HepG2 (cell line): ENCODE data around the gene PPP1R12C. TPM values are rescaled to one million over a fixed set of nuclear protein-coding genes. Genes with fewer than 3 reads are reported as not detected.

ENCODE experiments used
- EP300 ChIP-seq, 3 experiments: sonication (generic) in 1 of 3; formaldehyde crosslinking in 1 of 3; IDR thresholded peaks; 2 replicates each; pipeline versions ENCODE4 v1.5.1 to v1.6.1; 2011 to 2020; ENCODE audit warnings: low read depth in 2 of 3, low read length in 2 of 3, borderline replicate concordance in 1 of 3, improper control_type of control experiment in 1 of 3, mild to moderate bottlenecking in 1 of 3, missing genetic modification reagents in 1 of 3, moderate library complexity in 1 of 3
- MAFG ChIP-seq: sonication (generic); formaldehyde crosslinking; IDR thresholded peaks from 2 replicates; pipeline ENCODE4 v1.5.1; 2020; ENCODE audit warnings: mild to moderate bottlenecking, missing genetic modification reagents
- MED13 ChIP-seq: sonication (generic); formaldehyde crosslinking; IDR thresholded peaks from 2 replicates; pipeline ENCODE4 v1.5.0; 2020; ENCODE audit warnings: missing genetic modification reagents
- NR2C2 ChIP-seq: sonication (generic); formaldehyde crosslinking; IDR thresholded peaks from 2 replicates; pipeline ENCODE4 v1.4.0; 2020; ENCODE audit warnings: missing genetic modification reagents, mild to moderate bottlenecking, moderate library complexity, borderline replicate concordance
- NR3C1 ChIP-seq: sonication (generic); formaldehyde crosslinking; IDR thresholded peaks from 2 replicates; pipeline ENCODE4 v1.4.0; 2020; ENCODE audit warnings: missing genetic modification reagents
- POLR2AphosphoS2 ChIP-seq: IDR thresholded peaks from 2 replicates; pipeline ENCODE4 v1.6.1; 2011; ENCODE audit warnings: low read depth, low read length, improper control_type of control experiment
- RFXAP ChIP-seq: sonication (generic); formaldehyde crosslinking; IDR thresholded peaks from 2 replicates; pipeline ENCODE4 v1.4.0; 2020; ENCODE audit warnings: missing genetic modification reagents, borderline replicate concordance
- SIN3B ChIP-seq: fragments of 150-350 bp; IDR thresholded peaks from 2 replicates; pipeline ENCODE4 v1.6.1; 2014; ENCODE audit warnings: low read length
- SIX1 ChIP-seq: sonication (generic); formaldehyde crosslinking; IDR thresholded peaks from 2 replicates; pipeline ENCODE4 v1.4.0; 2020; ENCODE audit warnings: missing genetic modification reagents, borderline replicate concordance
- SPEN ChIP-seq: sonication (generic); formaldehyde crosslinking; IDR thresholded peaks from 2 replicates; pipeline ENCODE4 v1.5.1; 2020; ENCODE audit warnings: low read depth, mild to moderate bottlenecking, missing genetic modification reagents
- TOPORS ChIP-seq: sonication (generic); formaldehyde crosslinking; IDR thresholded peaks from 2 replicates; pipeline ENCODE4 v1.8.0; 2023; ENCODE audit warnings: mild to moderate bottlenecking, missing genetic modification reagents
- ZBTB7A ChIP-seq: sonication (generic); formaldehyde crosslinking; IDR thresholded peaks from 2 replicates; pipeline ENCODE4 v1.8.0; 2022; ENCODE audit warnings: mild to moderate bottlenecking, missing genetic modification reagents
- ZFP37 ChIP-seq: sonication (generic); formaldehyde crosslinking; IDR thresholded peaks from 2 replicates; pipeline ENCODE4 v1.4.0; 2020; ENCODE audit warnings: missing genetic modification reagents, borderline replicate concordance
- ZNF205 ChIP-seq: IDR thresholded peaks from 2 replicates; pipeline ENCODE4 v1.6.1; 2018; ENCODE audit warnings: missing biosample characterization, missing genetic modification reagents
- ZNF317 ChIP-seq: sonication (generic); formaldehyde crosslinking; IDR thresholded peaks from 2 replicates; pipeline ENCODE4 v1.5.0; 2020; ENCODE audit warnings: mild to moderate bottlenecking, missing genetic modification reagents
- ZNF451 ChIP-seq: sonication (generic); formaldehyde crosslinking; IDR thresholded peaks from 2 replicates; pipeline ENCODE4 v1.5.0; 2020; ENCODE audit warnings: mild to moderate bottlenecking, missing genetic modification reagents
- ZNF501 ChIP-seq: sonication (generic); formaldehyde crosslinking; IDR thresholded peaks from 2 replicates; pipeline ENCODE4 v1.5.1; 2020; ENCODE audit warnings: mild to moderate bottlenecking, moderate library complexity, missing genetic modification reagents
- ZNF615 ChIP-seq: sonication (generic); formaldehyde crosslinking; IDR thresholded peaks from 2 replicates; pipeline ENCODE4 v1.5.0; 2020; ENCODE audit warnings: mild to moderate bottlenecking, missing genetic modification reagents, borderline replicate concordance
- ZNF747 ChIP-seq: sonication (generic); formaldehyde crosslinking; IDR thresholded peaks from 2 replicates; pipeline ENCODE4 v1.8.1; 2023; ENCODE audit warnings: missing genetic modification reagents, mild to moderate bottlenecking, borderline replicate concordance
- polyA plus RNA-seq, 8 experiments: library from polyadenylated mRNA; depleted of rRNA in 3 of 8; stranded (reverse) in 7 of 8; unstranded in 1 of 8; fragments of >200 nt; fragmentation: Illumina TruSeq in 4 of 8; extraction: Trizol in 4 of 8; gene quantifications; 2 replicates each; pipeline versions ENCODE4 v1.2.1 to v1.2.3, GENCODE V29; 2011 to 2016; ENCODE audit warnings: low read depth in 4 of 8, missing spikeins in 1 of 8, mixed read lengths in 1 of 8; ENCODE audit not compliant: insufficient read depth in 1 of 8
- total RNA-seq, 5 experiments: library from RNA; depleted of rRNA; stranded (reverse); fragments of >200 nt; fragmentation: Illumina TruSeq; extraction: Trizol; gene quantifications; 2 replicates each; pipeline ENCODE4 v1.2.3, GENCODE V29; 2016; ENCODE audit warnings: low read depth in 1 of 5
- TF ChIP-seq, protein P1 (sequence below): sonication (generic); formaldehyde crosslinking; IDR thresholded peaks from 2 replicates; pipeline ENCODE4 v1.5.1; 2020; ENCODE audit warnings: mild to moderate bottlenecking, missing genetic modification reagents
- TF ChIP-seq, protein P2 (sequence below): sonication (generic); formaldehyde crosslinking; IDR thresholded peaks from 2 replicates; pipeline ENCODE4 v1.4.0; 2020; ENCODE audit warnings: mild to moderate bottlenecking, low read depth, missing genetic modification reagents
- TF ChIP-seq, protein P3 (sequence below): sonication (generic); formaldehyde crosslinking; IDR thresholded peaks from 2 replicates; pipeline ENCODE4 v1.4.0; 2020; ENCODE audit warnings: missing genetic modification reagents, low read depth, mild to moderate bottlenecking, borderline replicate concordance
- TF ChIP-seq, protein P4 (sequence below): sonication (generic); formaldehyde crosslinking; IDR thresholded peaks from 2 replicates; pipeline ENCODE4 v1.4.0; 2020; ENCODE audit warnings: low read depth, mild to moderate bottlenecking, missing genetic modification reagents
- TF ChIP-seq, protein P5 (sequence below): sonication (generic); formaldehyde crosslinking; IDR thresholded peaks from 2 replicates; pipeline ENCODE4 v1.4.0; 2020; ENCODE audit warnings: missing genetic modification reagents

PPP1R12C gene
- total and polyA plus RNA-seq, 2 of the 13 experiments (the other 11 are each of a cell fraction or from before 2014, with no cell fraction given): 29.7 to 30.3 TPM

DNA sequence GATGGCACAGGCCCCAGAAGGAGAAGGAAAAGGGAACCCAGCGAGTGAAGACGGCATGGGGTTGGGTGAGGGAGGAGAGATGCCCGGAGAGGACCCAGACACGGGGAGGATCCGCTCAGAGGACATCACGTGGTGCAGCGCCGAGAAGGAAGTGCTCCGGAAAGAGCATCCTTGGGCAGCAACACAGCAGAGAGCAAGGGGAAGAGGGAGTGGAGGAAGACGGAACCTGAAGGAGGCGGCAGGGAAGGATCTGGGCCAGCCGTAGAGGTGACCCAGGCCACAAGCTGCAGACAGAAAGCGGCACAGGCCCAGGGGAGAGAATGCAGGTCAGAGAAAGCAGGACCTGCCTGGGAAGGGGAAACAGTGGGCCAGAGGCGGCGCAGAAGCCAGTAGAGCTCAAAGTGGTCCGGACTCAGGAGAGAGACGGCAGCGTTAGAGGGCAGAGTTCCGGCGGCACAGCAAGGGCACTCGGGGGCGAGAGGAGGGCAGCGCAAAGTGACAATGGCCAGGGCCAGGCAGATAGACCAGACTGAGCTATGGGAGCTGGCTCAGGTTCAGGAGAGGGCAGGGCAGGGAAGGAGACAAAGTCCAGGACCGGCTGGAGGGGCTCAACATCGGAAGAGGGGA is 1.1 kb downstream of the PPP1R12C start (continued):
- TF ChIP-seq, protein P1, sequence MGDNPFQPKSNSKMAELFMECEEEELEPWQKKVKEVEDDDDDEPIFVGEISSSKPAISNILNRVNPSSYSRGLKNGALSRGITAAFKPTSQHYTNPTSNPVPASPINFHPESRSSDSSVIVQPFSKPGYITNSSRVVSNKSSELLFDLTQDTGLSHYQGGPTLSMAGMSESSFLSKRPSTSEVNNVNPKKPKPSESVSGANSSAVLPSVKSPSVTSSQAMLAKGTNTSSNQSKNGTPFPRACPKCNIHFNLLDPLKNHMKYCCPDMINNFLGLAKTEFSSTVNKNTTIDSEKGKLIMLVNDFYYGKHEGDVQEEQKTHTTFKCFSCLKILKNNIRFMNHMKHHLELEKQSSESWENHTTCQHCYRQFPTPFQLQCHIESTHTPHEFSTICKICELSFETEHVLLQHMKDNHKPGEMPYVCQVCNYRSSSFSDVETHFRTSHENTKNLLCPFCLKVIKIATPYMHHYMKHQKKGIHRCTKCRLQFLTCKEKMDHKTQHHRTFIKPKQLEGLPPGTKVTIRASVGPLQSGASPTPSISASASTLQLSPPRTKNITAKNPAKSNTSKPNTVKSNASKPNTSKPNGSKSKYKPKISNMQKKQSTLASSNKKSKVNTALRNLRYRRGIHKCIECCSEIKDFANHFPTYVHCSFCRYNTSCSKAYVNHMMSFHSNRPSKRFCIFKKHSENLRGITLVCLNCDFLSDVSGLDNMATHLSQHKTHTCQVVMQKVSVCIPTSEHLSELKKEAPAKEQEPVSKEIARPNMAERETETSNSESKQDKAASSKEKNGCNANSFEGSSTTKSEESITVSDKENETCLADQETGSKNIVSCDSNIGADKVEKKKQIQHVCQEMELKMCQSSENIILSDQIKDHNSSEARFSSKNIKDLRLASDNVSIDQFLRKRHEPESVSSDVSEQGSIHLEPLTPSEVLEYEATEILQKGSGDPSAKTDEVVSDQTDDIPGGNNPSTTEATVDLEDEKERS: no peak
- no peak for TF ChIP-seq ZNF615 (CRISPR knock-in tag)
- TF ChIP-seq, protein P2, sequence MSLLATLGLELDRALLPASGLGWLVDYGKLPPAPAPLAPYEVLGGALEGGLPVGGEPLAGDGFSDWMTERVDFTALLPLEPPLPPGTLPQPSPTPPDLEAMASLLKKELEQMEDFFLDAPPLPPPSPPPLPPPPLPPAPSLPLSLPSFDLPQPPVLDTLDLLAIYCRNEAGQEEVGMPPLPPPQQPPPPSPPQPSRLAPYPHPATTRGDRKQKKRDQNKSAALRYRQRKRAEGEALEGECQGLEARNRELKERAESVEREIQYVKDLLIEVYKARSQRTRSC: no peak
- TF ChIP-seq NR2C2 (CRISPR knock-in tag): no peak
- TF ChIP-seq SPEN: no peak; the same call in 1 of the 2 replicates
- no peak for TF ChIP-seq ZNF451 (CRISPR knock-in tag)
- TF ChIP-seq, protein P3, sequence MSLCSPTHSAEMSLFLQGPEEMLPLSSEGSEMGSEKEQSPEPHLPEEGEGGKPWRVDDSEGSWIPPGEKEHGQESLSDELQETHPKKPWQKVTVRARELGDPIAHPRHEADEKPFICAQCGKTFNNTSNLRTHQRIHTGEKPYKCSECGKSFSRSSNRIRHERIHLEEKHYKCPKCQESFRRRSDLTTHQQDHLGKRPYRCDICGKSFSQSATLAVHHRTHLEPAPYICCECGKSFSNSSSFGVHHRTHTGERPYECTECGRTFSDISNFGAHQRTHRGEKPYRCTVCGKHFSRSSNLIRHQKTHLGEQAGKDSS (CRISPR knock-in tag): no peak
- no peak for TF ChIP-seq ZNF205 (CRISPR knock-in tag)
- TF ChIP-seq SIX1 (CRISPR knock-in tag): no peak
- TF ChIP-seq TOPORS (CRISPR knock-in tag): no peak
- TF ChIP-seq ZNF747 (CRISPR knock-in tag): no peak
- no peak for TF ChIP-seq ZBTB7A (CRISPR knock-in tag)
- no peak for TF ChIP-seq ZFP37 (CRISPR knock-in tag)
- TF ChIP-seq POLR2AphosphoS2: no peak
- TF ChIP-seq, protein P4, sequence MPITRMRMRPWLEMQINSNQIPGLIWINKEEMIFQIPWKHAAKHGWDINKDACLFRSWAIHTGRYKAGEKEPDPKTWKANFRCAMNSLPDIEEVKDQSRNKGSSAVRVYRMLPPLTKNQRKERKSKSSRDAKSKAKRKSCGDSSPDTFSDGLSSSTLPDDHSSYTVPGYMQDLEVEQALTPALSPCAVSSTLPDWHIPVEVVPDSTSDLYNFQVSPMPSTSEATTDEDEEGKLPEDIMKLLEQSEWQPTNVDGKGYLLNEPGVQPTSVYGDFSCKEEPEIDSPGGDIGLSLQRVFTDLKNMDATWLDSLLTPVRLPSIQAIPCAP (CRISPR knock-in tag): no peak
- no peak for TF ChIP-seq MAFG
- TF ChIP-seq MED13: no peak
- no peak for TF ChIP-seq SIN3B
- TF ChIP-seq, protein P5, sequence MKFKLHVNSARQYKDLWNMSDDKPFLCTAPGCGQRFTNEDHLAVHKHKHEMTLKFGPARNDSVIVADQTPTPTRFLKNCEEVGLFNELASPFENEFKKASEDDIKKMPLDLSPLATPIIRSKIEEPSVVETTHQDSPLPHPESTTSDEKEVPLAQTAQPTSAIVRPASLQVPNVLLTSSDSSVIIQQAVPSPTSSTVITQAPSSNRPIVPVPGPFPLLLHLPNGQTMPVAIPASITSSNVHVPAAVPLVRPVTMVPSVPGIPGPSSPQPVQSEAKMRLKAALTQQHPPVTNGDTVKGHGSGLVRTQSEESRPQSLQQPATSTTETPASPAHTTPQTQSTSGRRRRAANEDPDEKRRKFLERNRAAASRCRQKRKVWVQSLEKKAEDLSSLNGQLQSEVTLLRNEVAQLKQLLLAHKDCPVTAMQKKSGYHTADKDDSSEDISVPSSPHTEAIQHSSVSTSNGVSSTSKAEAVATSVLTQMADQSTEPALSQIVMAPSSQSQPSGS (CRISPR knock-in tag): no peak
- no peak for TF ChIP-seq EP300 (IDR thresholded peaks at IDR 0.05; ENCODE audit: low read depth in 2 of 2, low read length in 2 of 2)
- TF ChIP-seq EP300 (CRISPR knock-in tag; IDR thresholded peaks at IDR 0.05; ENCODE audit: borderline replicate concordance): no peak
- TF ChIP-seq ZNF317 (CRISPR knock-in tag): no peak
- no peak for TF ChIP-seq NR3C1 (CRISPR knock-in tag)
- no peak for TF ChIP-seq RFXAP (CRISPR knock-in tag)
- peak; percentile 31; the same call in 1 of the 2 replicates for TF ChIP-seq ZNF501
